ENCODE measurements around the gene TERT. TPM values are rescaled to one million over a fixed set of nuclear protein-coding genes. Genes with fewer than 3 reads are reported as not detected.

TERT gene
- total RNA-seq, 1 donor from 2014 or later, result not detected

GRCh38 chr5:1219768-1220100 lies 75.1 kb downstream of the TERT start:
- DNase-seq (ENCODE audit: low read depth in 2 of 2), result no peak

GRCh38 chr5:1219098-1219767 lies 75.6 kb downstream of the TERT start:
- DNase-seq (ENCODE audit: low read depth in 2 of 2), result no peak

GRCh38 chr5:1218351-1219080 lies 76.4 kb downstream of the TERT start:
- no peak for DNase-seq (ENCODE audit: low read depth in 2 of 2)

- DNase-seq (ENCODE audit: low read depth in 2 of 2), result no peak
These were observed 77.2 kb downstream of the TERT start for GRCh38 chr5:1217596-1218206.

- DNase-seq (ENCODE audit: low read depth in 2 of 2), result no peak
These were observed 78.0 kb downstream of the TERT start for GRCh38 chr5:1216918-1217295.

GRCh38 chr5:1216211-1216917 lies 78.5 kb downstream of the TERT start:
- DNase-seq (ENCODE audit: low read depth in 2 of 2), result no peak

- DNase-seq (ENCODE audit: low read depth in 2 of 2), result no peak
These were observed 79.4 kb downstream of the TERT start for GRCh38 chr5:1215320-1216096.

- no peak for DNase-seq (ENCODE audit: low read depth in 2 of 2)
These were observed 80.0 kb downstream of the TERT start for GRCh38 chr5:1214936-1215220.

GRCh38 chr5:1214163-1214935 lies 80.5 kb downstream of the TERT start:
- no peak for DNase-seq (ENCODE audit: low read depth in 2 of 2)

- no peak for DNase-seq (ENCODE audit: low read depth in 2 of 2)
These were observed 81.2 kb downstream of the TERT start for GRCh38 chr5:1213508-1214162.

GRCh38 chr5:1212881-1213280 lies 82.0 kb downstream of the TERT start:
- DNase-seq (ENCODE audit: low read depth in 2 of 2), result no peak

- DNase-seq (ENCODE audit: low read depth in 2 of 2), result no peak
These were observed 82.6 kb downstream of the TERT start for GRCh38 chr5:1212271-1212670.

GRCh38 chr5:1211701-1212100 lies 83.2 kb downstream of the TERT start:
- DNase-seq (ENCODE audit: low read depth in 2 of 2), result no peak

GRCh38 chr5:1210832-1211251 lies 84.0 kb downstream of the TERT start:
- no peak for DNase-seq (ENCODE audit: low read depth in 2 of 2)

GRCh38 chr5:1209896-1210776 lies 84.7 kb downstream of the TERT start:
- no peak for DNase-seq (ENCODE audit: low read depth in 2 of 2)

- no peak for DNase-seq (ENCODE audit: low read depth in 2 of 2)
These were observed 85.4 kb downstream of the TERT start for GRCh38 chr5:1209489-1209852.

GRCh38 chr5:1208743-1209488 lies 86.0 kb downstream of the TERT start:
- DNase-seq (ENCODE audit: low read depth in 2 of 2), result peak; percentile 20 to 55

GRCh38 chr5:1208221-1208742 lies 86.6 kb downstream of the TERT start:
- no peak for DNase-seq (ENCODE audit: low read depth in 2 of 2)

GRCh38 chr5:1207555-1207954 lies 87.3 kb downstream of the TERT start:
- DNase-seq (ENCODE audit: low read depth in 2 of 2), result no peak

All from dermis microvascular lymphatic vessel endothelial cell (primary cell).